Stimulated activated CD4-positive, alpha-beta T cell treated with anti-CD3 and anti-CD28 coated beads, TNF-alpha, amount 100 ng/mL, for 1 hour (primary cell): ENCODE measurements around the gene ZNF423.
"Not testable (repeated sequence)": the region's sequence is repeated elsewhere in the genome, so short reads cannot be mapped to it uniquely, and the experiment has no call there.

Source experiments
- DNase-seq, 3 donors: peaks; one replicate each; pipeline ENCODE4 v3.0.0-alpha.2; 2020; ENCODE audit warnings: low read depth in 3 of 3, low spot score in 1 of 3

The ZNF423 gene

GRCh38 chr16:49564496-49565229 is 291.2 kb downstream of the ZNF423 start:
- DNase-seq = no peak

GRCh38 chr16:49563666-49564065 is 292.2 kb downstream of the ZNF423 start:
- DNase-seq = no peak

- DNase-seq = not testable (repeated sequence)
Measured at GRCh38 chr16:49562894-49563293, 293.0 kb downstream of the ZNF423 start.

DNA sequence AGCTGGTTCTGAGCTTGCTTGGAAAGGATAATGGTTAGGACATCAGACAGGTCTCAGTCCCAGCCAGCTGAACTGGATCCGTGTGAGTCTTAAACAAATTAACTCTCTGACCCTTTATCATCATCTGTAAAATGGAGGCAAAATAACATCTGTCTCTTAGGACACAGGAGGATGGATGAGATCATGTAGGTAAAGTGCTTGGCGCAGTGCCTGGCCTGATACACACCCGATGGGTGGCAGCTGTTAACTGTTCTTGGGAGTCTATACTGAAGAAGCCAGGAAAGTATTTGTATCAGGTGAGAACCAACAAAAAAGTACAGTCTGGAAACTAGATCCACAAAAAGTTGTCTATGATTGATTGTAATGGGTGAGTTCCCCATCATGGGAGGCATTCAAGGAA is 293.7 kb downstream of the ZNF423 start:
- no peak for DNase-seq

- no peak for DNase-seq
Measured at GRCh38 chr16:49560004-49560830, 295.7 kb downstream of the ZNF423 start.

GRCh38 chr16:49559242-49559641 is 296.7 kb downstream of the ZNF423 start:
- DNase-seq = no peak

DNA sequence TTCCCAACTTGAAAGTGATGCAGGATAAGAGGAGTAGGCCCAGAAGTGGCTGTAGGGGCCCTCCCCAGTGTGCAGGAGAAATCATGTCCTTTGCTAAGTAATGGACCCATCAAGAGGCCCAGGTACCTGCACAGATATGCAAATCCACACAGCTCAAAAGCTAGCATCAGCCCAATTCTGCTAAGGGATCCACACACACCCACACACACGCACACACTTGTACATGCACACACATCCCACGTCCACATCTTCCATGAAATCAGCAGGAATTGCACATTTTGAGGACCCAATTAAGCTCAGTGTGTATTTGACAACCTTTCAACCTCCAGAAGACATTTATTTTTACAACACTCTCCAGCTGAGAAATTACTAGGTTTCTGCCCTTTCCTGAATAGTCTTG is 297.5 kb downstream of the ZNF423 start:
- DNase-seq = no peak

DNA sequence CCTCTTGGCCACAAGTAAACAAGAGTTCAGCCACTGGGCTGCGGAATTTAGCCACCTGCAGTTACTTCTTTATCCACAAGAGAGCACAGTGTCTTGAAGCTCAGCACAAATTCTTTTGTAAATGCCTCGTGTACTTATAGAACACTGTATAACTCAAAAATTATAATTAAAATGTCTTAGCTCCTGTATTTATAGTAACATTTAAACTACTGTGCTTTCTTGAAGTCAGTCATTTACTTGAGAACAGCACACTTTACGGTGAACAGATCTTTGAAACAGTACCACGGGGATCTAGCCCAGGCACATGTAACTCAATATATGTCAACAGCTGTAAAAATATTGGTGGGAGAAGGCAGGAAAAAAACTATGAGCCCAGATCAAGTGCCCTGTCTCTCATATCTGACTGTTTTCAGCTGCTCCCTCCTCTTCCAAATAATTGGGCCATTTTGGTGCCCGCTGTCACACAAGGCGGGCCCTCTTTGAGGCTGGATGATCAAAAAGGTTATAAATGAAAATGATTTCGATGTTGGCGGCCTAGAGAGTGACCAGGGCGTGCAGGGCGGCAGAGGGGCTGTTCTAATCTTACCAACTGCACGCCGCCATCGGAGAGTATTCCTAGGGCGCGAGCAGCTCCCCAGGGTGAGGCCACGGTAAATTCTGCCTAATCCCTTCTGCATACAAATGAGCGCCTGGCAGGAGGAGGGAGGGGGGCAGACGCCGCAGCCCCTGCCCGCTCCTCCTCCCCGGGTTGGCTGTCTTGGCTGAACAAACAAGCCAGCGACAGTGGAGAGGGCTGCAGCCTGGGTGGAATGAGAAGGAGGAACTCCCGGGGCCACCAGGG is 299.1 kb downstream of the ZNF423 start:
- DNase-seq = no peak

GRCh38 chr16:49556249-49556605 is 299.7 kb downstream of the ZNF423 start:
- DNase-seq = no peak

DNA sequence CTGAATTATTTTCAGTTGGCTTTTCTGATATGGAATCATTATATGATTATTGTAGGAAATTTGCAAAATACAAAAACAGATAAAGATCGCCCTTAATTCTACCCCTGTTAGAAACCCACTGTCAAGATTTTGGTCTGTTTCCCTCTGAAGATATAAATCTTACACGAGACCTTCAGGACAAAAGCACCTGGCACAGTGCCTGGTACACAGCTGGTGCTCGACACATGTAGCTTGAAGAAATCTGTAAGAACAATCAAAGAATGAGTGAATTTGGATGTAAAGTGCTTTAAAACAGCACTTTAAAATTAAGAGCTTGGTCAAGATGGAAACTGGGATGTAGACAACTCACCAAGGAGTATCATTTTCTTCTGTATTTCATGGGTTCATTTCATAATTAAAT is 301.2 kb downstream of the ZNF423 start:
- DNase-seq = no peak

DNA sequence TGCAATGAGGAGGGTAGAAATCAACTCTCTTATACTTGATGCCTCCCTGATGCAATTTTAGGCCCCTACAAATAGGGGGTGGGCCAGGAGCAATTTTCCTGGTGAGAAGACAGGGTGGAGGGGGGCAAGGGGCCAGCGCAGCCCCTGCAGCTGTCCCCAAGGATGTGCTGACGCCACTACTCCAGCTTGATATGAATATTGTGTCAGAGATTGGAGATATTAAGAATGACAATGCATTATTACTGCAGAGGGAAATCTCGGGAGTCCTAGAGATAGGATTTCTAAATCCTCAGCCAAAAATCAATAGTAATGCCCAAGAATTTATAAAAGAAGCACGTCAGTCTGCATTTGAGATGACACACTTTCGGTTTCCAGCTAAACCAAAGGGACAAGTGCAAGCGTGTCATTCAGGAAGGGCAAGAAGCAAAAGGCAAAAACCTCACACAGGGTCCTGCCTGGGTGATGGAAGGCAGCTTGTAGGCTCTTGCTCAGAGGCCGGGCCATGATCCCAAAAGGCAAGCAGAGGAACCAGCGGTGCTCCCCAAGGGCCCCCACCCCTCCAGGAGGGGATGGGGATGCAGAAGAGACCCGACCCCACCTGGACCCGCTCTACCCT is 303.5 kb downstream of the ZNF423 start:
- DNase-seq = no peak

DNA sequence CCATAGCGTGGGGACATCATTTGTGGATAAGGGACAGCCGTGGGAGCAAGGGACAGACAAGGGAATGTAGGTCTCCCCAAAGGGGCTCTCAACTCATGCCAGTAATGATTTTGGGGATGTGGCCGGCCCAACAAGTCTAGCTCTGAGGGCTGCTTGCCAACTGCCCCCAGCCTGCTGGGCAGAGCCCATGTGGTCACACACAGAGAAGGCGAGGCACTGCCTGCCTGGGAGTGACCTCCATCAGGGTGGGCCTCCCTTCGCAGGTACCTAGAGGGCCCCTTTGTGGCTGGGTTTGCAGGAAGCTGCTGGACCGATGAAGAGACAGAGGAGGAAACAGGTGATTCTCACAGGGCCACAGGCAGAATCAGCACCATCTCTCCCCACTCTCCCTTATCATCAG is 305.2 kb downstream of the ZNF423 start:
- no peak for DNase-seq

- DNase-seq = no peak
Measured at GRCh38 chr16:49550140-49550539, 305.8 kb downstream of the ZNF423 start.

DNA sequence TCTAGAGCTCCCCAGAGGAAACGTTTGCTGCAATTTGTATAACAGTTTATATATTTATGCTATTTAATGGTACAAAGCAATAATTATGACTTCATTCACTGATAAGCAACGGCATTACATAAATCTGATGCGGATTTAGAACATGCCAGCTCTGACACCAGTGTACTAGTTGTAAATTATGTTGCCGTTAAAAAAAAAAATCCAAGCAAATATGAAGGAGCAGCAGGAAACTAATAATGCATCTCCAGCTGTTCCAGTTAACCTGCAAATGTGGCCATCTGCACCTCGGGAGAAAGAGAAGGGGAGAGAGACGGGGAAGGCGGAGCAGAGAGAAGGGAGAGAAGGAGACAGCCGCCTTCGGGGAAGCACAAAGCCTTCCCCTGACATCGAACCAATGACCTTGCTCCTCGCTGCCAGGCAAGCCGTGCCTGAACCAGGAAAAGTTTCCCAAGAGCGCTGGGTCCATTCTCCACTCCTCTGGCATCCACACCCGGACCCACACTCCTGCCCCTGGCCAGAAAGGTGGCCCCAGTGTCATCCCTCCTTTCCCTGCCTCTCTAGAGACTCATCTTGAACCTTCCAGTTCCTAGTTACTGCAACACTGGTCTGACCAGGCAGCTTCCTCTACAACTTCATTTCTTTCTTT is 307.5 kb downstream of the ZNF423 start:
- DNase-seq = no peak

GRCh38 chr16:49547448-49547847 is 308.5 kb downstream of the ZNF423 start:
- no peak for DNase-seq

DNA sequence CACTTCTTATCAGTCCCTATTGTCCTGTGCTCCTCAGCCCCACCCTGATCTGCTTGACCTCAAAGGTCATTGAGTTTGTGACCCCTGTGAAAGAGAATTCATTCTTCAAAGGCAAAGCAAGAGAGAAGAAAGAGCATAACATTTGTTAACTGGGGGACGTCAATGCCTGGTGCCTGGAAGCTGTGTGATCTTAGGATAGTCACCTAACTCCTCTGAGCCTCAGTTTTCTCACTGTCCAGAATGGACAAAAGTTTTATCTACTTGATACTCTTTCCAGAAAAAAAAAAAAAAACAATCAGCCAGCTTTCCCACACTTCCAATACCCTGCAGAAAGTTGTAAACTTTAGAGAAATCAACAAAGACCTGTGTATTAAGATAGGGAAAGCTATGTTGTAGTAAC is 309.2 kb downstream of the ZNF423 start:
- DNase-seq = no peak

GRCh38 chr16:49545741-49546448 is 310.0 kb downstream of the ZNF423 start:
- DNase-seq = no peak

DNA sequence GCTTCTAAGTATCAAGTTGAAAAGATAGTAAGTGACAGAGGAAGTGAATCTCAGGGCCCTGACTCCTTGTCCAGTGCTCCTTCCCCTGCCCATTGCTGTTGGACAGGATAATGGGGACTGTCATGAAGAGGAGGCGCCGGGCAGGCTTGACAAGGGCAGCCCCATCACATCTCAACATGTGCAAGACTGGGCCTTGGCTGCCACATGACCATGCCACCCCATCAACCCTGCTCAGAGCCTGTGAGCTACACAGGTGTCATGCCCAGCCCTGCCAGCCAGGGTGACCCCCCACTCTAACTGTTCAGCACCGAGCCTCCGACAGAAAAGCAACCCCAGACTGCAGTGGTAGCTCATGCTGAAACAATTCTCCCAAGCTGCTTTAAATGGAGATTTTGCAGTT is 310.7 kb downstream of the ZNF423 start:
- DNase-seq = no peak

DNA sequence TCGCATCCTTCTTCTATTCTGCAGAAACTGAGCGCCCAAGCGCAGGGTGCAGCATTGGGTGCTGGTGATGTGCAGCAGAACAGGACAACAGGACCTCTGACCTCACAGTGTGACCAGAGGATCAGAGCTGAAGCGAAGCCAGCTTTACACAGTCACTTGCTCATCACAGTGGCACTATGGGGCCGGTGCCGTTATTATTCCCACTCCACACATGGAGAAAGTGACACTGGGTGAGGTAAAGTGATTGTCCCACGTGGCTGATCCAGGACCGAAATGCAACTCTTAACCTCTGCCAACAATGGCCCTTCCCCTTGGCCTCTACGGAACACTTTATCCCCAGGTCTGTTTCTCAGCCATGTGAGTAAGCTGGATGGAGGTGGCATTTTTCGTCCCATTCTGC is 311.1 kb downstream of the ZNF423 start:
- no peak for DNase-seq

DNA sequence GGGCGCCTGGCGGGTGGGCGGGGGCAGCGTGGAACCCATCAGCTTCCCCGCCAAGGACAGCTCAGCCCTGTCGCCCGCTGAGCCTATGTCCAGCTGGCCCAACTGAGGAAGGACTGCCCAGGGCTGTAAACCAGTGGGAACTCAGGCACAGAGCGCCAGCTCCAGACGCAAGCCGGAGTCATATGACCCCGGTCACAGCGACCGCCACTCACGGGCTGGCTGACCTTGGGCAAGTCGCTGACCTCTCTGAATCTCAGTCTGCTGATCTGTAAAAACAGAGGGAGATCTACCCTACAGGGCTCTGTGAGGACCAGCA is 312.3 kb downstream of the ZNF423 start:
- no peak for DNase-seq
